OCI-LY1 (cell line): ENCODE results near the gene PPP4R3B.

Source experiments
- CTCF ChIP-seq: fragments of 200-600 bp; sonication (generic), shearing (Covaris generic); IDR thresholded peaks from 2 replicates; pipeline ENCODE4 v1.5.1; 2017; ENCODE audit warnings: mild to moderate bottlenecking, antibody characterized with exemption, low read length, moderate library complexity, mixed read lengths
- EZH2 ChIP-seq: fragments of 200-600 bp; sonication (generic), shearing (Covaris generic); IDR thresholded peaks from 2 replicates; pipeline ENCODE4 v1.8.0; 2017; ENCODE audit warnings: borderline replicate concordance, mixed run types, mild to moderate bottlenecking, antibody characterized with exemption, low read length, moderate library complexity, mixed read lengths

GRCh38 chr2:55524884-55525437 lies 92.5 kb downstream of the PPP4R3B start:
- TF ChIP-seq CTCF (no peak), EZH2 (no peak)
